HL-60 (cell line): ENCODE results near the gene MT4.

ENCODE experiments used
- DNase-seq, 2 experiments: peaks; one replicate each; pipeline ENCODE4 v3.0.0-alpha.2; 2010 to 2020; ENCODE audit warnings: low read depth in 1 of 2, low spot score in 1 of 2
- H3K27ac ChIP-seq: fragments of 250-450 bp; sonication (Bioruptor Pico); replicated peaks from 2 replicates; pipeline ENCODE4 v1.5.1; 2020; ENCODE audit warnings: mild to moderate bottlenecking, moderate library complexity
- H3K27me3 ChIP-seq: fragments of 250-450 bp; sonication (Bioruptor Pico); 2 replicates; pipeline ENCODE4 v1.5.1; 2021; ENCODE audit warnings: mild to moderate bottlenecking, moderate library complexity; ENCODE audit not compliant: insufficient read depth, poor library complexity, severe bottlenecking
- H3K4me3 ChIP-seq: replicated peaks from 2 replicates; pipeline ENCODE4 v1.5.1; 2011; ENCODE audit warnings: mild to moderate bottlenecking, control low read depth, low read length; ENCODE audit not compliant: insufficient read depth
- GABPA ChIP-seq: IDR thresholded peaks from 2 replicates; pipeline ENCODE4 v1.6.1; 2012; ENCODE audit warnings: low read depth
- POLR2AphosphoS5 ChIP-seq: IDR thresholded peaks from 2 replicates; pipeline ENCODE4 v1.6.1; 2012; ENCODE audit warnings: low read depth
- SPI1 ChIP-seq: IDR thresholded peaks from 2 replicates; pipeline ENCODE4 v1.6.1; 2012; ENCODE audit warnings: low read depth, mild to moderate bottlenecking, borderline replicate concordance
- TF ChIP-seq, protein P1 (sequence below): IDR thresholded peaks from 2 replicates; pipeline ENCODE4 v1.6.1; 2012; ENCODE audit warnings: low read depth; ENCODE audit not compliant: insufficient replicate concordance
- TF ChIP-seq, protein P2 (sequence below): IDR thresholded peaks from one replicate; pipeline ENCODE4 v1.5.1; 2011; ENCODE audit warnings: low read length, control low read depth, inconsistent platforms; ENCODE audit not compliant: insufficient read depth

The MT4 gene

GRCh38 chr16:56610609-56611111 lies 45.8 kb downstream of the MT4 start:
- H3K27ac ChIP-seq: no peak overlapping the region; the same call in 1 of the 2 replicates
- no peak for TF ChIP-seq GABPA
- no peak for DNase-seq
- H3K4me3 ChIP-seq: no peak overlapping the region
- H3K27me3 ChIP-seq: no peaks in the 10 kb centered on the region

GRCh38 chr16:56611281-56611833 lies 46.5 kb downstream of the MT4 start:
- Histone ChIP-seq H3K4me3 (no peak overlapping the region), H3K27ac (no peak overlapping the region), H3K27me3 (no peaks in the 10 kb centered on the region)
- DNase-seq: no peak
- TF ChIP-seq, protein P1, sequence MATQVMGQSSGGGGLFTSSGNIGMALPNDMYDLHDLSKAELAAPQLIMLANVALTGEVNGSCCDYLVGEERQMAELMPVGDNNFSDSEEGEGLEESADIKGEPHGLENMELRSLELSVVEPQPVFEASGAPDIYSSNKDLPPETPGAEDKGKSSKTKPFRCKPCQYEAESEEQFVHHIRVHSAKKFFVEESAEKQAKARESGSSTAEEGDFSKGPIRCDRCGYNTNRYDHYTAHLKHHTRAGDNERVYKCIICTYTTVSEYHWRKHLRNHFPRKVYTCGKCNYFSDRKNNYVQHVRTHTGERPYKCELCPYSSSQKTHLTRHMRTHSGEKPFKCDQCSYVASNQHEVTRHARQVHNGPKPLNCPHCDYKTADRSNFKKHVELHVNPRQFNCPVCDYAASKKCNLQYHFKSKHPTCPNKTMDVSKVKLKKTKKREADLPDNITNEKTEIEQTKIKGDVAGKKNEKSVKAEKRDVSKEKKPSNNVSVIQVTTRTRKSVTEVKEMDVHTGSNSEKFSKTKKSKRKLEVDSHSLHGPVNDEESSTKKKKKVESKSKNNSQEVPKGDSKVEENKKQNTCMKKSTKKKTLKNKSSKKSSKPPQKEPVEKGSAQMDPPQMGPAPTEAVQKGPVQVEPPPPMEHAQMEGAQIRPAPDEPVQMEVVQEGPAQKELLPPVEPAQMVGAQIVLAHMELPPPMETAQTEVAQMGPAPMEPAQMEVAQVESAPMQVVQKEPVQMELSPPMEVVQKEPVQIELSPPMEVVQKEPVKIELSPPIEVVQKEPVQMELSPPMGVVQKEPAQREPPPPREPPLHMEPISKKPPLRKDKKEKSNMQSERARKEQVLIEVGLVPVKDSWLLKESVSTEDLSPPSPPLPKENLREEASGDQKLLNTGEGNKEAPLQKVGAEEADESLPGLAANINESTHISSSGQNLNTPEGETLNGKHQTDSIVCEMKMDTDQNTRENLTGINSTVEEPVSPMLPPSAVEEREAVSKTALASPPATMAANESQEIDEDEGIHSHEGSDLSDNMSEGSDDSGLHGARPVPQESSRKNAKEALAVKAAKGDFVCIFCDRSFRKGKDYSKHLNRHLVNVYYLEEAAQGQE: no peak
- no peak for TF ChIP-seq POLR2AphosphoS5

GRCh38 chr16:56613706-56614105 lies 48.8 kb downstream of the MT4 start:
- Histone ChIP-seq H3K4me3 (no peak overlapping the region), H3K27ac (no peak overlapping the region), H3K27me3 (peaks cover 11% of the 10 kb centered on the region)
- TF ChIP-seq SPI1: no peak
- TF ChIP-seq GABPA: no peak
- no peak for TF ChIP-seq POLR2AphosphoS5
- TF ChIP-seq, protein P2, sequence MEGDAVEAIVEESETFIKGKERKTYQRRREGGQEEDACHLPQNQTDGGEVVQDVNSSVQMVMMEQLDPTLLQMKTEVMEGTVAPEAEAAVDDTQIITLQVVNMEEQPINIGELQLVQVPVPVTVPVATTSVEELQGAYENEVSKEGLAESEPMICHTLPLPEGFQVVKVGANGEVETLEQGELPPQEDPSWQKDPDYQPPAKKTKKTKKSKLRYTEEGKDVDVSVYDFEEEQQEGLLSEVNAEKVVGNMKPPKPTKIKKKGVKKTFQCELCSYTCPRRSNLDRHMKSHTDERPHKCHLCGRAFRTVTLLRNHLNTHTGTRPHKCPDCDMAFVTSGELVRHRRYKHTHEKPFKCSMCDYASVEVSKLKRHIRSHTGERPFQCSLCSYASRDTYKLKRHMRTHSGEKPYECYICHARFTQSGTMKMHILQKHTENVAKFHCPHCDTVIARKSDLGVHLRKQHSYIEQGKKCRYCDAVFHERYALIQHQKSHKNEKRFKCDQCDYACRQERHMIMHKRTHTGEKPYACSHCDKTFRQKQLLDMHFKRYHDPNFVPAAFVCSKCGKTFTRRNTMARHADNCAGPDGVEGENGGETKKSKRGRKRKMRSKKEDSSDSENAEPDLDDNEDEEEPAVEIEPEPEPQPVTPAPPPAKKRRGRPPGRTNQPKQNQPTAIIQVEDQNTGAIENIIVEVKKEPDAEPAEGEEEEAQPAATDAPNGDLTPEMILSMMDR: no peak
- TF ChIP-seq, protein P1: no peak
- no peak for DNase-seq

DNA sequence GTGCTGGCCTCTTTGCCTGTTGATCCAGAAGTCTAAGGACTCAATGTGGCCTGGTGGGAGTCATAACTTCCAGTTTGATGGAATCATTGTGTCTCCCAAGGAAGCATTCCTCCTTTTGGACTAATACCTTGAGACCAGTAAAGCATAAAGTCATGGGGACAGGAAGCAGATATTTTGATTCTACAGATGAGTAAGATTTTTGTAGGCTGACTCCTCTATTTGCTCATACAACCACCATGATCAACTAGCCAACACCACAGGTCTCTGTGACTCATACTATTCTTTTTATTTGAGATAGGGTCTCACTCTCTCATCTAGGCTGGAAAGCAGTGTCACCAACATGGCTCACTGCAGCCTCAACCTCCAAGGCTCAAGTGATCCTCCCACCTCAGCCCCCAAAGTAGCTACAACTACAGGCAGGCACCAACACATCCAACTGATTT lies 49.7 kb downstream of the MT4 start:
- Histone ChIP-seq H3K27ac (no peak overlapping the region), H3K4me3 (no peak overlapping the region)
- DNase-seq: no peak

More for the DNA sequence above, 49.7 kb downstream of the MT4 start:
- TF ChIP-seq POLR2AphosphoS5 (no peak), SPI1 (no peak), GABPA (no peak)
- TF ChIP-seq, protein P1: no peak
- TF ChIP-seq, protein P2: no peak
- H3K27me3 ChIP-seq: peaks cover 11% of the 10 kb centered on the region
